GM12891 (cell line): Measurements from ENCODE around the gene POLR2H.

Experiments used
- PAX5 ChIP-seq: IDR thresholded peaks from 2 replicates; pipeline ENCODE4 v1.6.1; 2011; ENCODE audit warnings: low read length, moderate library complexity, mild to moderate bottlenecking; ENCODE audit not compliant: insufficient read depth, severe bottlenecking
- POLR2A ChIP-seq: IDR thresholded peaks from 2 replicates; pipeline ENCODE4 v1.6.1; 2011; ENCODE audit warnings: low read depth, low read length, control low read depth
- POLR2AphosphoS5 ChIP-seq: IDR thresholded peaks from 2 replicates; pipeline ENCODE4 v1.6.1; 2011; ENCODE audit warnings: low read depth, low read length, control low read depth
- POU2F2 ChIP-seq: IDR thresholded peaks from 2 replicates; pipeline ENCODE4 v1.6.1; 2011; ENCODE audit warnings: low read depth, mild to moderate bottlenecking, control low read depth, low read length, moderate library complexity
- TAF1 ChIP-seq: IDR thresholded peaks from 2 replicates; pipeline ENCODE4 v1.6.1; 2011; ENCODE audit warnings: low read depth, low read length, control low read depth

- no peak for TF ChIP-seq POLR2A
- no peak for TF ChIP-seq PAX5
- TF ChIP-seq POLR2AphosphoS5 = no peak
- no peak for TF ChIP-seq TAF1
- TF ChIP-seq POU2F2 = no peak
Observed at GRCh38 chr3:184381261-184382224, 20.0 kb downstream of the POLR2H start.
